PC-9 (cell line): Measurements from ENCODE around the gene GPR37L1.

Experiments used
- EZH2 ChIP-seq: fragments of 200-600 bp; sonication (generic); IDR thresholded peaks from 2 replicates; pipeline ENCODE4 v1.8.0; 2017; ENCODE audit warnings: antibody characterized with exemption, low read depth
- TF ChIP-seq, protein P1 (sequence below): fragments of 200-600 bp; sonication (generic); conservative IDR thresholded peaks from 2 replicates; pipeline ENCODE4 v1.6.1; 2017; ENCODE audit warnings: mixed run types, antibody characterized with exemption, mild to moderate bottlenecking, moderate library complexity

DNA sequence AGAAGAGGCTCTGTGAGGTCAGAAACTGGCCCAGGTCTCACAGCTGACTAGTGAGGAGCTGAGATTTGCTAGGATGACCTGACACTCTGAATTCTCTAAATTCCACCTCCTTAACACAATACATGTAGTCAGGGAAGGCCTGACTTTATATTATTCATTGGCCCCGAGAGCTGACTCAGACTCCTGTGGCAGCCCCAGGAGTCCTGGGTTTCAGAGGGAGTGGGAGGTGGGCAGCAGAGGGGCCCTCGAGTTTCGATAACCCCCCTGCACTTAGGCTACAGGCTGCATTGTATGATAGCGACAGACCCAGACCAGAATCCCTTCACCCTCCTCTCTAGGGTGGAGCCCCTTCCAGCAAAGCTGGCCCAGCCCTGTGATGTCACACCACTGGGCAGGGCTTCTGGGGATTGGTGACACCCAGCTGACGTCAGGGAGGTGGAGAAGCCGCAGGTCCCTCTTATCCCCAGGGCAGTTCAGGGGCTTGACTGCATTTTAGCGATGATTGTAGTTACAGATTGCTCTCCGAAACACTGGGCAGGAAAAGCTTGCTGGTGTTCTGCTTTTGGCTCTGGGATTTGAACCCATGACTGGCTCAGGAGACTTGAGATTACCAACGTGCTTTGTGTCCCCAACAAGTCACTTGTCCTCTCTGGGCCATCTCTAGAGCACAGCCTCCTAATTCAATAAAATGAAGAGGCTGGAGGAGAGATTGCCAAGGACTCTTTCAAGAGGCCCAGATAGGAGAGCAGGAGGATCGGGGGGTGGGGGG lies 17.0 kb upstream of the GPR37L1 start:
- TF ChIP-seq, protein P1, sequence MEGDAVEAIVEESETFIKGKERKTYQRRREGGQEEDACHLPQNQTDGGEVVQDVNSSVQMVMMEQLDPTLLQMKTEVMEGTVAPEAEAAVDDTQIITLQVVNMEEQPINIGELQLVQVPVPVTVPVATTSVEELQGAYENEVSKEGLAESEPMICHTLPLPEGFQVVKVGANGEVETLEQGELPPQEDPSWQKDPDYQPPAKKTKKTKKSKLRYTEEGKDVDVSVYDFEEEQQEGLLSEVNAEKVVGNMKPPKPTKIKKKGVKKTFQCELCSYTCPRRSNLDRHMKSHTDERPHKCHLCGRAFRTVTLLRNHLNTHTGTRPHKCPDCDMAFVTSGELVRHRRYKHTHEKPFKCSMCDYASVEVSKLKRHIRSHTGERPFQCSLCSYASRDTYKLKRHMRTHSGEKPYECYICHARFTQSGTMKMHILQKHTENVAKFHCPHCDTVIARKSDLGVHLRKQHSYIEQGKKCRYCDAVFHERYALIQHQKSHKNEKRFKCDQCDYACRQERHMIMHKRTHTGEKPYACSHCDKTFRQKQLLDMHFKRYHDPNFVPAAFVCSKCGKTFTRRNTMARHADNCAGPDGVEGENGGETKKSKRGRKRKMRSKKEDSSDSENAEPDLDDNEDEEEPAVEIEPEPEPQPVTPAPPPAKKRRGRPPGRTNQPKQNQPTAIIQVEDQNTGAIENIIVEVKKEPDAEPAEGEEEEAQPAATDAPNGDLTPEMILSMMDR = 0 out of 2 replicates have a peak, but pooled peaks have one; percentile 12
- no peak for TF ChIP-seq EZH2
